MV-4-11 (cell line): ENCODE results near the gene GH1.
A peak's percentile ranks its signal among the peaks of the same experiment; 100 is the strongest.
"Not testable (repeated sequence)": the region's sequence is repeated elsewhere in the genome, so short reads cannot be mapped to it uniquely, and the experiment has no call there.

ENCODE experiments used
- DNase-seq: peaks from one replicate; lab custom pipeline; 2025; lab: John Stamatoyannopoulos, UW

The GH1 gene

GRCh38 chr17:63894821-63895220 lies 23.8 kb downstream of the GH1 start:
- DNase-seq, result not testable (repeated sequence)

GRCh38 chr17:63894021-63894420 lies 24.6 kb downstream of the GH1 start:
- not testable (repeated sequence) for DNase-seq

- DNase-seq, result peak; percentile 3
These were observed 26.2 kb downstream of the GH1 start for GRCh38 chr17:63892316-63893037.

- peak; percentile 48 for DNase-seq
These were observed 29.4 kb downstream of the GH1 start for GRCh38 chr17:63889026-63889848.

- not testable (repeated sequence) for DNase-seq
These were observed 33.5 kb downstream of the GH1 start for GRCh38 chr17:63885119-63885518.

GRCh38 chr17:63882626-63883126 lies 36.0 kb downstream of the GH1 start:
- not testable (repeated sequence) for DNase-seq

GRCh38 chr17:63881935-63882601 lies 36.6 kb downstream of the GH1 start, which contains the start of gene GH2:
GH2 (minus strand) TSS chr17:63881944; CDS start chr17:63881801, 143 bp downstream.
- no peak for DNase-seq

- DNase-seq, result not testable (repeated sequence)
These were observed 37.3 kb downstream of the GH1 start for GRCh38 chr17:63881337-63881736.

- DNase-seq, result no peak
These were observed 37.9 kb downstream of the GH1 start for GRCh38 chr17:63880706-63881105.

GRCh38 chr17:63878413-63878812 lies 40.2 kb downstream of the GH1 start:
- DNase-seq, result not testable (repeated sequence)

- not testable (repeated sequence) for DNase-seq
These were observed 43.9 kb downstream of the GH1 start for GRCh38 chr17:63874693-63875092.

- not testable (repeated sequence) for DNase-seq
These were observed 44.5 kb downstream of the GH1 start for GRCh38 chr17:63874061-63874626.

- not testable (repeated sequence) for DNase-seq
These were observed 45.1 kb downstream of the GH1 start, which contains the start of gene CSH2 for GRCh38 chr17:63873577-63873976. CSH2 (minus strand) TSS chr17:63873677; CDS start chr17:63873614, 63 bp downstream.

GRCh38 chr17:63871646-63872365 lies 46.8 kb downstream of the GH1 start:
- DNase-seq, result not testable (repeated sequence)

- DNase-seq, result not testable (repeated sequence)
These were observed 48.4 kb downstream of the GH1 start for GRCh38 chr17:63870292-63870665.

GRCh38 chr17:63869491-63870291 lies 48.9 kb downstream of the GH1 start:
- DNase-seq, result not testable (repeated sequence)
